H9 (cell line): ENCODE results near the gene GPC1. TPM values are rescaled to one million over a fixed set of nuclear protein-coding genes. Genes with fewer than 3 reads are reported as not detected.

Source experiments
- DNase-seq: peaks from one replicate; pipeline ENCODE4 v3.0.0-alpha.2; 2017
- H2AFZ ChIP-seq: one replicate; pipeline ENCODE4 v1.6.1; 2013; ENCODE audit warnings: mild to moderate bottlenecking, low read length, control low read depth, moderate library complexity
- H2AK5ac ChIP-seq: 2 replicates; pipeline ENCODE4 v1.6.1; 2013; ENCODE audit warnings: low read length, control low read depth, mixed read lengths; ENCODE audit not compliant: insufficient read length
- H2BK120ac ChIP-seq: one replicate; pipeline ENCODE4 v1.6.1; 2013; ENCODE audit warnings: low read depth, mild to moderate bottlenecking, low read length, control low read depth, inconsistent platforms; ENCODE audit not compliant: poor library complexity, severe bottlenecking
- H2BK12ac ChIP-seq: 2 replicates; pipeline ENCODE4 v1.6.1; 2013; ENCODE audit warnings: low read length, control low read depth, mixed read lengths, low read depth; ENCODE audit not compliant: insufficient read length
- H2BK15ac ChIP-seq: 2 replicates; pipeline ENCODE4 v1.6.1; 2013; ENCODE audit warnings: low read depth, low read length, control low read depth
- H2BK20ac ChIP-seq: one replicate; pipeline ENCODE4 v1.6.1; 2013; ENCODE audit warnings: low read depth, mild to moderate bottlenecking, low read length, control low read depth, inconsistent platforms; ENCODE audit not compliant: poor library complexity, severe bottlenecking
- H2BK5ac ChIP-seq: 2 replicates; pipeline ENCODE4 v1.6.1; 2013; ENCODE audit warnings: low read length, control low read depth, mixed read lengths; ENCODE audit not compliant: insufficient read length
- H3K14ac ChIP-seq: 2 replicates; pipeline ENCODE4 v1.6.1; 2013; ENCODE audit warnings: low read length, control low read depth; ENCODE audit not compliant: insufficient read depth
- H3K18ac ChIP-seq: 2 replicates; pipeline ENCODE4 v1.6.1; 2013; ENCODE audit warnings: low read depth, mild to moderate bottlenecking, mixed read lengths, low read length, control low read depth; ENCODE audit not compliant: insufficient read length
- H3K23ac ChIP-seq: 2 replicates; pipeline ENCODE4 v1.6.1; 2013; ENCODE audit warnings: low read length, control low read depth, mixed read lengths, low read depth; ENCODE audit not compliant: insufficient read length
- H3K23me2 ChIP-seq: 2 replicates; pipeline ENCODE4 v1.6.1; 2013; ENCODE audit warnings: low read depth, mild to moderate bottlenecking, mixed read lengths, low read length, control low read depth; ENCODE audit not compliant: insufficient read length, poor library complexity, severe bottlenecking
- H3K27ac ChIP-seq: 2 replicates; pipeline ENCODE4 v1.5.1; 2013; ENCODE audit warnings: low read length, control low read depth, mixed read lengths, low read depth; ENCODE audit not compliant: insufficient read length
- H3K27me3 ChIP-seq: 2 replicates; pipeline ENCODE4 v1.6.1; 2013; ENCODE audit warnings: low read length, control low read depth, inconsistent platforms; ENCODE audit not compliant: insufficient read depth
- H3K4ac ChIP-seq: 2 replicates; pipeline ENCODE4 v1.6.1; 2013; ENCODE audit warnings: low read depth, mild to moderate bottlenecking, control low read depth, inconsistent platforms, low read length, moderate library complexity
- H3K4me1 ChIP-seq: 2 replicates; pipeline ENCODE4 v1.6.1; 2013; ENCODE audit warnings: low read length, control low read depth, inconsistent platforms; ENCODE audit not compliant: insufficient read depth
- H3K4me2 ChIP-seq: 2 replicates; pipeline ENCODE4 v1.6.1; 2013; ENCODE audit warnings: low read length, control low read depth, mixed read lengths; ENCODE audit not compliant: insufficient read length, insufficient read depth
- H3K56ac ChIP-seq: 2 replicates; pipeline ENCODE4 v1.6.1; 2013; ENCODE audit warnings: low read depth, mild to moderate bottlenecking, mixed read lengths, low read length, control low read depth; ENCODE audit not compliant: insufficient read length
- H3K79me1 ChIP-seq: 2 replicates; pipeline ENCODE4 v1.6.1; 2013; ENCODE audit warnings: low read depth, mild to moderate bottlenecking, moderate library complexity, low read length, control low read depth, inconsistent platforms; ENCODE audit not compliant: insufficient read depth, poor library complexity, severe bottlenecking
- H3K79me2 ChIP-seq: 2 replicates; pipeline ENCODE4 v1.6.1; 2013; ENCODE audit warnings: low read length, control low read depth, inconsistent platforms; ENCODE audit not compliant: insufficient read depth
- H3K9ac ChIP-seq: 2 replicates; pipeline ENCODE4 v1.6.1; 2013; ENCODE audit warnings: low read length, control low read depth, mixed read lengths; ENCODE audit not compliant: insufficient read length; ENCODE audit errors: extremely low read depth
- H3K9me3 ChIP-seq: one replicate; pipeline ENCODE4 v1.6.1; 2013; ENCODE audit warnings: low read depth, low read length, inconsistent platforms; ENCODE audit not compliant: control insufficient read depth
- H3T11ph ChIP-seq: one replicate; pipeline ENCODE4 v1.6.1; 2013; ENCODE audit warnings: mild to moderate bottlenecking, low read length, control low read depth, inconsistent platforms
- H4K20me1 ChIP-seq: one replicate; pipeline ENCODE4 v1.6.1; 2013; ENCODE audit not compliant: control insufficient read depth, insufficient read length, insufficient read depth
- H4K5ac ChIP-seq: 2 replicates; pipeline ENCODE4 v1.6.1; 2013; ENCODE audit warnings: low read depth, mild to moderate bottlenecking, mixed read lengths, low read length, control low read depth; ENCODE audit not compliant: insufficient read length
- H4K8ac ChIP-seq: replicated peaks from 2 replicates; pipeline ENCODE4 v1.6.1; 2013; ENCODE audit warnings: low read length, control low read depth, mixed read lengths, low read depth; ENCODE audit not compliant: insufficient read length
- H4K91ac ChIP-seq: 2 replicates; pipeline ENCODE4 v1.6.1; 2013; ENCODE audit warnings: low read depth, mild to moderate bottlenecking, moderate library complexity, mixed read lengths, low read length, control low read depth; ENCODE audit not compliant: insufficient read length
- H3K27ac Mint-ChIP-seq, 3 experiments: 2 replicates in 2 of 3; 3 replicates in 1 of 3; pipeline ENCODE4 v1.8.0; 2020 to 2021; ENCODE audit warnings: mixed read lengths in 3 of 3, mild to moderate bottlenecking in 1 of 3, moderate library complexity in 1 of 3
- H3K27me3 Mint-ChIP-seq: 2 replicates; pipeline ENCODE4 v1.8.0; 2021; ENCODE audit warnings: low read depth, mild to moderate bottlenecking, moderate library complexity, mixed read lengths
- H3K36me3 Mint-ChIP-seq, 3 experiments: 2 replicates in 2 of 3; 3 replicates in 1 of 3; pipeline ENCODE4 v1.8.0; 2020 to 2021; ENCODE audit warnings: low read depth in 3 of 3, mixed read lengths in 3 of 3; ENCODE audit not compliant: insufficient read depth in 1 of 3
- H3K4me1 Mint-ChIP-seq, 2 experiments: 2 replicates each; pipeline ENCODE4 v1.8.0; 2020; ENCODE audit warnings: mixed read lengths in 2 of 2
- H3K4me3 Mint-ChIP-seq, 2 experiments: 2 replicates in 1 of 2; 3 replicates in 1 of 2; pipeline ENCODE4 v1.8.0; 2020 to 2021; ENCODE audit warnings: mild to moderate bottlenecking in 2 of 2, mixed read lengths in 2 of 2, moderate library complexity in 1 of 2
- H3K9me3 Mint-ChIP-seq, 2 experiments: 2 replicates in 1 of 2; 3 replicates in 1 of 2; pipeline ENCODE4 v1.8.0; 2020; ENCODE audit warnings: mild to moderate bottlenecking in 2 of 2, mixed read lengths in 2 of 2, moderate library complexity in 1 of 2
- CTCF ChIP-seq: fragments of 200-600 bp; sonication (generic); conservative IDR thresholded peaks from 3 replicates; pipeline ENCODE4 v1.8.0; 2021; ENCODE audit warnings: antibody characterized with exemption, mild to moderate bottlenecking
- WGBS: extraction: QIAGEN DNeasy Blood & Tissue Kit; methylation state at CpG from one replicate; pipeline ENCODE4 v1.1.7; 2013; ENCODE audit warnings: missing lambda C conversion rate, low lambda C conversion rate, mixed read lengths; ENCODE audit not compliant: insufficient read length; ENCODE audit errors: extremely low coverage; 5-methylcytosine and 5-hydroxymethylcytosine counted together
- total RNA-seq: library from RNA; stranded (reverse); gene quantifications from 2 replicates; pipeline ENCODE4 v1.2.1, GENCODE V29; 2021

The GPC1 gene
- total RNA-seq, 1 experiment from 2014 or later, result 39.4 TPM

DNA sequence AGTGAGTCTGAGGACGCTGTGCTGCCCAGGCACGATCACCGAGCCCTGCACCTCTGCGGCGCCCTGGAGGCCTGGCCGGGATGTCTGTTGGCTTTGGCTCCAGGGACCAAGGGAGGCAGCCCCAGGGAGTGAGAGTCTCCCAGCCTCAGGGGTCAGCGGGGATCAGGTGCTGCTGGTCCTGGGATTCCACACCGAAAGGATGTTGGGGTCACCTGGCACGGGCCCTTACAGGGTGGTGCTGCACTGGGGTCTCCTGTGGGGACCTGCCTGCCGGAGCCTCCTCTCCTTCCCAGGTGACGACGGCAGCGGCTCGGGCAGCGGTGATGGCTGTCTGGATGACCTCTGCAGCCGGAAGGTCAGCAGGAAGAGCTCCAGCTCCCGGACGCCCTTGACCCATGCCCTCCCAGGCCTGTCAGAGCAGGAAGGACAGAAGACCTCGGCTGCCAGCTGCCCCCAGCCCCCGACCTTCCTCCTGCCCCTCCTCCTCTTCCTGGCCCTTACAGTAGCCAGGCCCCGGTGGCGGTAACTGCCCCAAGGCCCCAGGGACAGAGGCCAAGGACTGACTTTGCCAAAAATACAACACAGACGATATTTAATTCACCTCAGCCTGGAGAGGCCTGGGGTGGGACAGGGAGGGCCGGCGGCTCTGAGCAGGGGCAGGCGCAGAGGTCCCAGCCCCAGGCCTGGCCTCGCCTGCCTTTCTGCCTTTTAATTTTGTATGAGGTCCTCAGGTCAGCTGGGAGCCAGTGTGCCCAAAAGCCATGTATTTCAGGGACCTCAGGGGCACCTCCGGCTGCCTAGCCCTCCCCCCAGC, 30.5 kb downstream of the GPC1 start:
- Histone ChIP-seq H3K23ac (no peak overlapping the region), H4K8ac (no peak overlapping the region), H3K4me2 (no peak overlapping the region), H3K27me3 (no peaks in the 10 kb centered on the region), H3K23me2 (no peaks in the 10 kb centered on the region), H3T11ph (no peak overlapping the region), H2BK5ac (no peak overlapping the region), H2BK120ac (no peak overlapping the region), H4K5ac (no peak overlapping the region), H2BK12ac (no peak overlapping the region), H2BK20ac (no peak overlapping the region), H3K9ac (no peak overlapping the region), H2BK15ac (no peak overlapping the region), H3K79me2 (no peaks in the 10 kb centered on the region), H4K20me1 (no peaks in the 10 kb centered on the region), H3K14ac (no peak overlapping the region), H2AK5ac (no peak overlapping the region), H3K4ac (no peak overlapping the region), H3K27ac (no peak overlapping the region), H3K79me1 (no peaks in the 10 kb centered on the region), H2AFZ (no peak overlapping the region), H3K56ac (no peak overlapping the region), H4K91ac (no peak overlapping the region), H3K9me3 (no peaks in the 10 kb centered on the region), H3K18ac (no peak overlapping the region), H3K4me1 (no peaks in the 10 kb centered on the region)
- Mint-ChIP-seq H3K4me1 (peaks cover 2 to 3% of the 10 kb centered on the region in 2 experiments; a peak in 2 of 4 replicates), H3K27ac (no peak overlapping the region), H3K4me3 (no peak overlapping the region), H3K9me3 (no peaks in the 10 kb centered on the region), H3K36me3 (peaks cover 0 to 16% (median 16%) of the 10 kb centered on the region in 3 experiments; a peak in 6 of 7 replicates), H3K27me3 (peaks cover 5% of the 10 kb centered on the region; the same call in 1 of the 2 replicates)
- peak; percentile 20 for DNase-seq
- no CpG with 5 or more reads among the region's 28 CpGs for WGBS
- no peak for TF ChIP-seq CTCF
